IPS DF 6.9 (cell line): ENCODE measurements around the gene CEP104.
A peak's percentile ranks its signal among the peaks of the same experiment; 100 is the strongest.

Experiments
- DNase-seq: peaks from one replicate; pipeline ENCODE4 v3.0.0-alpha.2; 2013; ENCODE audit warnings: low read depth, low spot score
- H3K27ac ChIP-seq: one replicate; pipeline ENCODE4 v1.5.1; 2013; ENCODE audit warnings: low read length, control low read depth
- H3K27me3 ChIP-seq: 2 replicates; pipeline ENCODE4 v1.6.1; 2013; ENCODE audit warnings: mild to moderate bottlenecking, low read length; ENCODE audit not compliant: control insufficient read depth, insufficient read depth
- H3K36me3 ChIP-seq: 2 replicates; pipeline ENCODE4 v1.6.1; 2013; ENCODE audit warnings: low read length; ENCODE audit not compliant: control insufficient read depth, insufficient read depth
- H3K4me1 ChIP-seq: 2 replicates; pipeline ENCODE4 v1.6.1; 2013; ENCODE audit warnings: low read length; ENCODE audit not compliant: control insufficient read depth, insufficient read depth
- H3K4me3 ChIP-seq: 2 replicates; pipeline ENCODE4 v1.5.1; 2013; ENCODE audit warnings: mild to moderate bottlenecking, low read length
- H3K9me3 ChIP-seq: 2 replicates; pipeline ENCODE4 v1.6.1; 2013; ENCODE audit warnings: low read length, inconsistent platforms; ENCODE audit not compliant: control insufficient read depth, insufficient read depth
- WGBS: extraction: QIAGEN DNeasy Blood & Tissue Kit; methylation state at CpG from one replicate; pipeline ENCODE4 v1.1.7; 2013; ENCODE audit warnings: mixed read lengths, missing lambda C conversion rate; ENCODE audit not compliant: insufficient read length, insufficient coverage; 5-methylcytosine and 5-hydroxymethylcytosine counted together

CEP104 gene

DNA sequence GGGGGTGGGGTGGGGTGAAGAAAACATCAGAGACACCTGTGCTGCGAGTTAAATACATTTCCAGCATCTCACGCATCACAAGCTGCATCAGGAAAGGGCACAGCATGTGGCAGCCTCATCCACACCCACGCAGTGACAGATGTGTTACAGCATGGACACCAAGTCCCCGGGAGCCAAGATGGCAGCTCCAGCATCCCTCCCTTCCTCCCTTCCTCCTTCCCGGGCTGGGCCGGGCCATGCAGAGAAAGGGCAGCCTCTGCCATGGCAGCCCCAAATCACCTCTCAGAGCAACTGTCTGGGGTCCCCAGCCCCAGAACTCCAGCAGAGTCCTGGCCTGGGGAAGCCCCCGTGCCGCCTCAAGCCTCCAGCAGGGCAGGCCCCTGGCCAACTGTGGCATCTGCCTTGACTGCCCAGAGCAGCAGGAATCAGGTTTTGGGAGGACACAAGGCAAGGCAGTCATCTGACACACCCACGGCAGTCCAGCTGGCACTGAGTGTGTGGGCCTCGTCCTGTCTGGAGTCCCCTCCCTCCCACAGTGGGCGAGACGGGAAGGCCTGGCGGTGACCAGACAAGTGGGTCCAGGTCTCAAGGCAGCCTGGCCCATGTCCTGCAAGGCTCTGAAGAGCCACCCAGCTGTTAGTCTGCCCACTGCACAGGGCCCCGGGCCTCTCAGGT is 78.3 kb downstream of the CEP104 start:
- DNase-seq, result no peak
- Histone ChIP-seq H3K9me3 (no peaks in the 10 kb centered on the region), H3K36me3 (peaks cover 27% of the 10 kb centered on the region), H3K4me1 (peaks cover 9% of the 10 kb centered on the region), H3K27ac (no peak overlapping the region), H3K4me3 (no peak overlapping the region), H3K27me3 (no peaks in the 10 kb centered on the region)
- no CpG with 5 or more reads among the region's 14 CpGs for WGBS

DNA sequence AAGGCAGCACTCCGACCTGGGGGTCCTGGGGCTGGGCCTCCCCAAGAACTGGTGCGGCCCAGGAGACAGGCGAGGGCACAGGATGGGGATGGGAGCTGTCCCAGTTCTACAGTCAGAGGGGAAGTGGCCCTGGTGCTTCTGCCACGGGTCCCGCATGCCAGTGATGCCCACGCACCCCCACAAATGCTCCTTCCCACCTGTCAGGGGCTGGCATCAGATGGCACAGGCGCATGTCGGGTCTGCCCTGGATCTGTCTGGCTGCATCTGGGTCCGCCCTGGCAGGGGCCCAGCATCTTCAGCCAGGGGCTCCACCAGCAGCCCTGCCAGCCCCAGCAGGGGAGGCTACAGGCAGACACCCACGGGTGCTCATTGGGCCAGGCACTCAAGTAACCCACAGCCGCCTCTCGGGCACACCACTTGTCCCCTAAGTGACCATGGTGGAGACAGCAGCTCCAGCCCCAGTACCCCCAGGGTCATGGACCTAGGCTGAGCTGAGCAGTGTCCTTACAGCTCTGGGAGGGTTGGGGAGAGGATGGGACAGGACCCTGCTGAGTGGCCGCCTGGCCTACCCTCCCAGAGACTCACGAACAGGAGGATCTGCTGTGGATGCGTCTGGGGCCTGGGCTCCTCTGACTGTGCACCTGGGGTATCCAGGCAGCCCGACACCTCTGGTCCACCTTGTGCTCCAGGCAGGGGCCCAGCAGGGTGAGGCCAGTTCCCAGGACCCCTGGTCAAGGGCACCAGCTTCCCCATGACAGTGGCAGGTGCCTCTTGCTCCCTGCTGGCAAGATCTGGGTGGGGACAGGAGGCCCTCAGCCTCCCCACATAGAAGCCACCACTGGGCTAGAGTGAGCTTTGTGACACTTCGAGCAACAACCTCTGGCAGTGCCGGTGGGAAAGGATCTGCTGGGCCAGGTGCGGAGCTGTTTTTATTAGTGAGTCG is 79.1 kb downstream of the CEP104 start:
- no peak overlapping the region for H3K4me3 ChIP-seq
- no peaks in the 10 kb centered on the region for H3K27me3 ChIP-seq
- no peaks in the 10 kb centered on the region for H3K9me3 ChIP-seq
- peaks cover 26% of the 10 kb centered on the region for H3K36me3 ChIP-seq
- no peak overlapping the region for H3K27ac ChIP-seq
- peaks cover 14% of the 10 kb centered on the region for H3K4me1 ChIP-seq
- DNase-seq, result no peak
- no CpG with 5 or more reads among the region's 20 CpGs for WGBS

DNA sequence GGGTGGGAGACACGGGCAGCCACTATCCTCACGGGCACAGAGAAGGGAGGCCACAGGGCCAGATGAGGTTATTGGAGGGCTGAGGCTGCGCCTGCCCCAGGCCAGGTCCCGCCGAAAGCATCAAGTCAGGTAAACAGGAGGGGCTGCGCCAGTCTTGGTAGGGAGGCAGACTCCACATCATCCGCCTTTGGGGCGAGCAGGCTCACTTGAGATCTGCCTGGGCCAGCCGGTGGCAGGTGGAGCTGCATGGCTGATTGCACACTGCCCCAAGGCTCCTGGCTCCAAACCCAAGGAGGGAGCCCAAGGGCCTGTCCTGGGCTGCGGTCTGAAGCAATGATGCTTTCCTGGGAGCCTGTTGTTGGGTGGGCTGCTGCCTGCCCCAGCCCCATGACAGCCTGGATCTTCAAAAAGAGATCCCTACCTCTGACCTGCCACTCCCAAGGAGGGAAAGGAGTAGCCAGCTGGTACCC is 79.9 kb downstream of the CEP104 start:
- DNase-seq, result no peak
- Histone ChIP-seq H3K4me3 (no peak overlapping the region), H3K27me3 (no peaks in the 10 kb centered on the region), H3K36me3 (peaks cover 20% of the 10 kb centered on the region), H3K4me1 (peaks cover 14% of the 10 kb centered on the region), H3K9me3 (no peaks in the 10 kb centered on the region), H3K27ac (no peak overlapping the region)
- no CpG with 5 or more reads among the region's 10 CpGs for WGBS

DNA sequence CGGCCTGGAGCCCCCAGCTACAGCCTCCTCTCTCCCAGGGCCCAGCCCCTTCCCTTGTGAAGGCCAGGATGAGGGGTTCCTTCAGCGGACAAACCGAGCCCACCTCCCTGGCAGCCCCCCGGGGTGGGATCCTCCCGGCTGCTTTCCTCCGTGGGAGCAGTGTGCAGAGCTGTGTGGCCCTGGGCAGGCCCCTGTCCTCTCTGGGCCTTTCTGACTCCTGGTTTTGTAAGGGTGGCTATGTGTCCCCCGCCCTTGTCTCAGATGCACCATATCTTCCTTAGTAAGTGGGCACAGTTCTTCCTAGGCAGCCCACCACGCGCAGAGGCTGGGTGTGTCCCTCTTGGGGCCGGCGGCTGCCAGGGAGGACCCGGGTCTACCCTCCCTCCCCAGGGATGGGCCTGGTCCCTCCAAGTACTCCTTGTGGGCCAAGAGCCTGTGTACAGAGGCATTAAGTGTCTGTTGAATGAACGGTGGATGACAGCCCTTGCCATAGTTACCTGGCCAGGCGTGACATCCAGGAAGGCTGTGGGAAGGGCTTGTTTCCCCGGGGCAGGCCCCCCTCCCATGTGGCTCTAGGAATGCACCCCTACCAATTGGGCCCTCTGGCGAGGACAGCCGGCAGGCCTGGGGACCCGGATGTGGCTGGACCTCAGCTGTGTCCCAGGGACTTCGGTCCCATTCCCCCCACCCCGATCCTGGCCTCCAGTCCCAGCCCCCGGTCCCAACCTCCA is 80.6 kb downstream of the CEP104 start:
- no peaks in the 10 kb centered on the region for H3K27me3 ChIP-seq
- no peaks in the 10 kb centered on the region for H3K9me3 ChIP-seq
- DNase-seq, result no peak
- no peak overlapping the region for H3K4me3 ChIP-seq
- no peak overlapping the region for H3K27ac ChIP-seq
- H3K4me1 ChIP-seq, result peaks cover 16% of the 10 kb centered on the region
- WGBS, result no CpG with 5 or more reads among the region's 21 CpGs
- H3K36me3 ChIP-seq, result peaks cover 15% of the 10 kb centered on the region

DNA sequence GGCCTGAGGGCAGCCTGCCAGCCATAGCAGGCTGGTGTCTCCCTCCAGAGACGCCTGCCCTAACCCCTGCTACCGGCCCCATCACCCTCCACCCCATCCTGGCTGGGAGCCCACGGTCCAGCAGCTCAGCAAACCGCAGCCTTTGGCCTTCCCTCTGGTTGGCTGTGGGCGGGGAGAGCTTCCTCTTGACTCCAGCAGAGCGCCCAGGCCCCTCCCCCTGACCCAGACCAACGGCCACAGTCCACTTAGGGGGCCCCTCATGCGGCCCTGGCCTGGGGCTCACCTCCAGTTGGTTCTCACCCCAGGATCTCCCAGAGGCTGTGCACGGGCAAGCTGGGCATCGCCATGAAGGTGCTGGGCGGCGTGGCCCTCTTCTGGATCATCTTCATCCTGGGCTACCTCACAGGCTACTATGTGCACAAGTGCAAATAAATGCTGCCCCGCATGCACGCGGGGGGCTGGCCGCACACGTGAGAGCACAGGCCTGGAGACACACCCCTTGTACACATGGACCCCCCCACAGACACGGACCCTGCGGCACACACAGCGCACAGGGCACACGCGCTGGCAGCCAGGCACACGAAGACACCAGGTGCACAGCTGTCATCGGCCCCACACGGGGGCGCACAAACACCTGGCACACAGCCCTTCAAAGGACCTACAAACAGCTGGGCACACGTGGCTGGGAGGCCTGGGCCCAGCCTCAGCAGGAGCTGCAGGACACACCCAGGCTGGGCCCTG is 81.4 kb downstream of the CEP104 start:
- Histone ChIP-seq H3K4me3 (no peak overlapping the region), H3K36me3 (peaks cover 10% of the 10 kb centered on the region), H3K9me3 (no peaks in the 10 kb centered on the region), H3K4me1 (peaks cover 16% of the 10 kb centered on the region), H3K27me3 (no peaks in the 10 kb centered on the region), H3K27ac (no peak overlapping the region)
- peak; percentile 47 for DNase-seq
- WGBS, result no CpG with 5 or more reads among the region's 27 CpGs

DNA sequence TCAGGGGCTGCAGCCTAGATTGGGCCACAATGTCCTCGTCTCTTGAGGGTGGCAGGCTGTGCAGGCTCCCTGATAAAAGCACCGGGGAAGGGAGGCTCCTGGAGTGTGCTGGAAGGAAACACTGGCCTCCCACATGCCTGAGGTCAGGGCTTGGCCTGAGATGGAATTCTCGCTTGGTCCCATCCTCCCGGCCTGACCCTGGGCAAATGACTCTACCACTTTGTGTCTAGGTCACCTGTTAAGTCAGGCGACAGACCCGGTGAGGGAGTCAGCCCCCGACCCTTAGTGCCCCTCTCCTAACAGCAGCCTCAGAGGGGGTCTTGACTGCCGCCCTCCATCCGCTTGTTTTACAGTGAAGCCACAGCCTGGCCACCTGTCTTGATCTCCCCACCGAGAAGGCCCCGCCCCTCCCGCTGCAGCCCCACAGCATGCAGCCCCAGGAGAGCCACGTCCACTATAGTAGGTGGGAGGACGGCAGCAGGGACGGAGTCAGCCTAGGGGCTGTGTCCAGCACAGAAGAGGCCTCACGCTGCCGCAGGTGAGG is 82.0 kb downstream of the CEP104 start:
- no peak overlapping the region for H3K4me3 ChIP-seq
- no peaks in the 10 kb centered on the region for H3K9me3 ChIP-seq
- no peak for DNase-seq
- no peak overlapping the region for H3K27ac ChIP-seq
- no peaks in the 10 kb centered on the region for H3K27me3 ChIP-seq
- peaks cover 16% of the 10 kb centered on the region for H3K4me1 ChIP-seq
- peaks cover 5% of the 10 kb centered on the region for H3K36me3 ChIP-seq
- WGBS, result no CpG with 5 or more reads among the region's 17 CpGs

DNA sequence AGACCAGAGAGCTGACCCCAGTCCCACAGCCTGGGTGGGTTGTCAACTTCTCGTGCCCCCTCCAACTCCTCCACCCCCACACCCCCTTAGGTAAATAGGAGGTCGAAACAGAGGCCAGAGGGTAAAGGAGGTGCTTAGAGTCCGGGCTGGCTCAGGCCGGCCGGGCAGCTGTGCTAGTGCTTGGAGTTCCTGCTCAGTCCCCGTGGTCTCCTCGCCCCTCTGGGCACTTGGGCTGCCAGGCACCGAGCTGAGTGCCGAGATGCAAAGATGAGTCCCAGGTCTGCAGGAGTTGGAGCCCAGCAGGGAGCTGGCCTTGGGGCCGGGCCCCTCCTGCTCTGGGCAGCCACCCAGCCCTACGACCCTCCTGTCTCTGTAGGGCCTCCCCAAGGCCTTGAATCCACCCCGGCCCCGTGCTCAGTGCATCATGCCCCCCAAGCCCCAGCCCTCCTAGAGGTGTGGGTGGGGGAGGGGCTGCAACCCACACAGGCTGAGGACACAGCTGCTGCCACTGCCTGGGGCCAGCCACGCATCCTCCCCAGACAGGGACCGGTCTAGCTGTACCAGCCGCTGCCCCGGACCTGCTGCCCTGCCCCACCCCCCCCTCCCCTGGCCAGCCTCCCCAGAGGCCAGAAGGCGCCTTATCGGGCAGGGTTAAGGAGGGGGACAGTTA is 82.6 kb downstream of the CEP104 start:
- H3K36me3 ChIP-seq, result no peaks in the 10 kb centered on the region; the same call in none of the 2 replicates
- no peak overlapping the region for H3K27ac ChIP-seq
- WGBS, result no CpG with 5 or more reads among the region's 19 CpGs
- no peaks in the 10 kb centered on the region for H3K27me3 ChIP-seq
- peaks cover 16% of the 10 kb centered on the region for H3K4me1 ChIP-seq
- no peaks in the 10 kb centered on the region for H3K9me3 ChIP-seq
- no peak for DNase-seq
- no peak overlapping the region for H3K4me3 ChIP-seq

DNA sequence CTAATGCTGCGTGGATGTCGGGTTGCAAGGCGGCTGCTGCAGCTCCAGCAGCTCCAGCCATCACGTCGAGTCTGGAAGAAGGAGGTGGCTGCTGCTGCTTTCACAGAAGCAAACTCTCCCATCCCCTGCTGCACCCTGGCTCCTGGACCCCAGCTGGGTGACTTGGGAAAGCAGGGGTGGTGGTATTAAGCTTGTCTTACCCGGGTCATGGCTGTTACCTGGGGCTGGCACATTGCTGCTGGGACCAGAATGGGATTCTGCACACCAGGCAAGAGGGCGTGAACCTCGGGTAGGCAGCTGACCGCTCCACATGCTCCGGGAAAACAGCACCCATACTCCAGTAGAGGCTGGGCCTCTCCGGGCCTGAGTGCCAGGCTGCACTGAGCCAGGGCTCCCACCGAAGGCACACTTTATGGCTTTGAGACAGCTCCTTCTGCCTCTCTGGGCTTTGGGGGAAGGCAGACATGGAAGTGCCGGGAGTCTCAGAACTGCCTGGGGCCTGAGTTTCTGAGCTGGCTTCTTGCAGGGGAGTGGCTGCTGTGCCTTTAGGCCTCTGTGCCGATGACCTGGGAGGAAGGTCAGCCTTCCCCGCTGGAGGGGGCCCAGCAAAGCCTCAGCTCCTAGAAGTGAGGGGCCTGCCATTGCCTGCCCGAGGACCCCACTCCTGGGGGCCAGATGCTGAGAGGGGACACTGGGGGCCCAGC is 83.3 kb downstream of the CEP104 start:
- Histone ChIP-seq H3K27me3 (no peaks in the 10 kb centered on the region), H3K9me3 (no peaks in the 10 kb centered on the region), H3K27ac (no peak overlapping the region), H3K4me1 (peaks cover 16% of the 10 kb centered on the region), H3K36me3 (no peaks in the 10 kb centered on the region; the same call in 1 of the 2 replicates), H3K4me3 (no peak overlapping the region)
- DNase-seq, result no peak
- no CpG with 5 or more reads among the region's 16 CpGs for WGBS
